NCI-H82 (cell line): Measurements from ENCODE around the gene NMT1.
A peak's percentile ranks its signal among the peaks of the same experiment; 100 is the strongest.

ENCODE experiments used
- DNase-seq: peaks from one replicate; lab custom pipeline; 2025; lab: John Stamatoyannopoulos, UW

NMT1 gene

DNA sequence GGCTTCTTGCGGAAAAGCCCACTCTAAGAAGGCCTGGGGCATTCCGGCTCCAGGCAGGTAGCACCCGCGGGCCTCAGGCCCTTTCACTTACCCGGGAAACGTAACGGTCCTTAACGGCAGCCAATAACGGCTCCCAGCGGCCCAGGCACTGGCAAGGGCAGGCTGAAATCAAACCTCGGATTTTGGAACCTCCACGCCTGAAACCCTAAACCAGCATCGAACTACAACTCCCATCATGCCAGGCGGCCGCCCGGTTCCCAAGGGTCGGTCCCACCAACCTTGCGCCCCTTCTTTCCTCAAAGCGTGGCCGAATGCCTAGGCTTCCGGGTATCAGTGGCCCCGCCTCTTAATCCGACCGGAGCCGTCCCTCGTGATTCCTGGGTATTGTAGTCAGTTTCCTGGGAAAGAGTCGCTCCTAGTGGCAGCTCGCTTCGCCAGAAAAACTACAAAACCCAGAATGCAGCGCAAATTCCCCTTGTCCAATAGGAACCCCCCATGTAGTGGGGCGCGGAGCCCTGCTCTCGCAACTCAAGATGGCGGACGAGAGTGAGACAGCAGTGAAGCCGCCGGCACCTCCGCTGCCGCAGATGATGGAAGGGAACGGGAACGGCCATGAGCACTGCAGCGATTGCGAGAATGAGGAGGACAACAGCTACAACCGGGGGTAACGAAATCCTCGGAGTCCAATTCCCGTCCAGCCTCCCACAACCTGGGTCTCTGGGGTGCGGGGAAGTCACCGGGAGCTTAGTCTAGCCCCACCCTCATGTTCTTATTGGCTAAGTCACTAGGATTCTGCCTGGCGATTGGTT is at the start of gene NMT1:
Gene NMT1, plus strand, starts transcription at position 521 of the 809 bp plus-strand sequence. Its CDS starts 13 bp downstream, at position 534.
- peak; percentile 100 for DNase-seq

DNA sequence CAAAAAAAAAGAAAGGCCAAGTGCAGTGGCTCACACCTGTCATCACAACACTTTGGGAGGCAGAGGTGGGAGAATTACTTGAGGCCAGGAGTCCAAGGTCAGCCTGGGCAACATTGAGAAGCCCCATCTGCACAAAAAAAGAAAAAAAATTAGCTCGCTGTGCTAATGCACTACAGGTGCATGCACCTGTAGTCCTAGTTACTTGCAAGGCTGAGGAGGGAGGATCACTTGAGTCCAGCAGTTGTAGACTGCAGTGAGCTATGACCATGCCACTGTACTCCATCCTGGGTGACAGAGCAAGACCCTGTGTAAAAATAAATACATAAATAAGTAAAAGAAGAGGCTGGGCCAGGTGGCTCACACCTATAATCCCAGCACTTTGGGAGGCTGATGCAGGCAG is 49.4 kb upstream of the NMT1 start:
- DNase-seq = no peak

DNA sequence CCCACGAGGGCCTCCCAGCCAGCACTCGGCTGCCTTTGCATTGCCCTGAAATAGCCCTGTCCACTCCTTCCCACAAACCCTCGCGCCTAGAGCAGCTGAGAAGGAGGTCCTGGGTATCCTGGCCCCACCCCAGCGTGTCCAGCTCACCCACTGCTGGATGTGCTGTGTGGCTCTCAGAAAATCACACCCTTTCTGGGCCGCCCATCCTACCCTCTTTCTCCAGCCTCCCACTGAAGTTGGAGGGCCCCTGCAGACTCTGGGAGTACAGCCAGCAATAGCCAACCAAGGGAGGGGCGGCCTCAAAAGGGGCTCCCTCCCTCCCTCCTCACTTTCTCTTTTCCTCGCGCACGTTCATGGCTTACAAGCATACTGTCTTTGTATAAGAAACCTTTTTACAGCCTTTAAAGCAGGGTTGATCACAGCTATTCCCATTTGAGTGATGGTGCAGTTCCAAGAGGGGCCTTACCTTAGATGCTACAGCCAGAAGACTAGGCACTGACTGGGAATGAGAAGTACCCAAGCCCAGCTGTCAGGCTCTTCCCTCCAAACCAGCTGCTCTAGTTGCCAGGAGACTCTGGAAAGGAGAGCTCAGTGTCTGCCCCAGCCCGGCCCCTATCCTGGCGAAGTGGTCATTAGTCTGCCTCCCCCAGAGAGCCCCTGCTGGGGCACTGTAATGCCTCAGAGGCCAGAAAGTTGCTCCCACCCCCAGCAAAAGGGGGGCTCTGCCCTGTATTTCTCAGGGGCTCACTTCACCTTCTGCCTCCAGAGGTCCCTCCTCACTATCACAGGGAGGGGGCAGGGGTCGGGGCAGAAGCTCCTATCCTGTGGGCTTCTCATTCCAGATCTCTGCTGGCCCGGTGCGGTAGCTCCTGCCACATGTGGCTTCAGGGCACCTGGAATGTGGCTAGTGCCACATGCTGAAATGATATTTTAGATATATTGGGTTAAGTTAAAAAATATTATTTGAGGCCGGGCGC is 47.8 kb upstream of the NMT1 start:
- peak; percentile 77 for DNase-seq

DNA sequence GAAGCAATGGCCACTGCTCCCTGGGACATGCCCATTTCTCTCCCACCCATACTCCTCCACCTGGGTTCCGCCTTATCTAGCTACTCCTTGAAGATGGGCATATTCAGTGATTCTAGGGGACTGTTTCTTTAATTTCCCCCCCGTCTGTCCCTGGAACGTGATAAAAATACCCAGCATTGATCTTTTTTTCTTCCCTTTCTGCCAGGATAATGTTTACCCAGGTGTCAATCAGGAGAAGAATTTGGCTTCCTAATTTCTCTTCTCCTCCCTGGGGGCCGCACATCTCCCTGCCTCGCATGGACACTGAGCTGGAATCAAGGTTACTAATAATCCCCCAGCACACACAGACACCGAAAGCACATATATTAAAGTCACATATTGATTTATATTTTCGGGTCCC is 44.9 kb upstream of the NMT1 start:
- no peak for DNase-seq

DNA sequence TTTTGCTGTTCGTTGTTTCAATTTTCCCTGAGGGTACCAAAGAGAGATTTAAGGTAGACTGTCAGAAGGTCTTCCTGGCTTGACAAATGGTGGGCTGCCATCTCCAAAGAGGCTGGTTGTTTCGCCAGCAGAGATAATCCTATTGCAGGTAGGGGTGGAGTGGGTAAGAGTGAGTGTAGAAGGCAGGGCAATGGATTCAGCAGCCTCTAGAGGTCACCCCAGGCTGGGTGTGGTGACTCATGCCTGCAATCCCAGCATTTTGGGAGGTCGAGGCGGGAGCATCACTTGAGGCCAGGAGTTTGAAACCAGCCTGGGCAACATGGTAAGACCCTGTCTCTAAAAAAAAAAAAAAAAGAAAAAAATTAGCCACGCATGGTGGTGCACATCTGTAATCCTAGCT is 44.3 kb upstream of the NMT1 start:
- DNase-seq = peak; percentile 93

DNA sequence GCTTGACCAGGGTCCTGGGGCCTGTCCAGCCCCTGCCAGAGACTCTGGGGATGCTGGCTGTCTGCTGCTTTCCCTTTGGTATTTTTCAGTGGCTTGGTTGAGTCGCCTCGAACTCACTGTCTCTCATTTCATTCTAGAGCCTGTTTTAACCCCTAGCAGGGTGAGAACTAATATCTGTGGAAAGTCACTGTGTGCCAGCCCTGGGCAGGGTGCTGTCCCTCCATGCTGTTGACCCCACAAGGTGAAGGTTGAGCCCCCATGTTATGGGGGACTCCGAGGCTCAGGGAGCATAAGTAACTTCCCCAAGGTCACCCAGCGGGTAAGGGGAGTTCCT is 42.6 kb upstream of the NMT1 start:
- no peak for DNase-seq

DNA sequence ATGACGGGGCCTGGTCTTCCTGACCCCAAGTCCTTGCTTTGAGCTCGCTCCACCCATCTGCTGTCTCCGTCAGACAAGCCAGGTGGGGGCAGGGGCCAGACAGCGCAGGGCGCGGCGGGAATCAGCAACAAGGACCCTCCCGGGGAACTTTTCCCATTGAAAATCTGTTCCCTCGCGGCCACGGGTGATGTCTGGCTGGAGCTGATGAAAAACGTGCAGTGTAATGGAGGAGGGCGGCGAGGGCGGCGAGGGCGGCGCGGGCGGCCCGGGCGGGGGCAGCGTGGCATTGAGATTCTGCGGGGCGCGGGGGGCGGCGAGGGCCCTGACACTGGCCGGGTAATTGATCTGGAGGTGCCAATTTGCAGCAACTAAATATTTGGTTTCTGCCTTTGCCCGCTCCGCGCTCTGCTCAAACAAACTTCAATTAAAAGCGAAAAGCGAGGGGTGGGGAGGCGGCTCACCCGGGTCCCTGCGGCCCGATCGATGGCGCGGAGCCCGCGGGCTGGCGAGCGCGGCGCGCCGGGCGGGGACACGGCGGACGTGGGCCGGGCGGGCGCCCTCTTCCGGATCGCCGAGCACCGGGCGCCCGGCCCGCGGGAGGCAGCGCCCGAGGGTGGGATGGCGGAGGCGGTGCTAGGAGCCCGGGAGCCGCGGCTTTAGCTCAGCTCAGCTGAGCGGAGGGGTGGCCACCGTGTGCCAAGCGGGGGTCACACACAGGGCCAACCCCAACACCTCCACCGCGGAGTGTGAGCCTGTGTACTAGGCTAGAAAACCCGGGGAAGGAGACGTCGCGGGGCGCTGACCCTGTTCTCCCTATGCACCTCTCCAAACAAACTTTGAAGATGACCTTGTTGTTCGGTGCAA is 42.0 kb upstream of the NMT1 start:
- DNase-seq = peak; percentile 88

DNA sequence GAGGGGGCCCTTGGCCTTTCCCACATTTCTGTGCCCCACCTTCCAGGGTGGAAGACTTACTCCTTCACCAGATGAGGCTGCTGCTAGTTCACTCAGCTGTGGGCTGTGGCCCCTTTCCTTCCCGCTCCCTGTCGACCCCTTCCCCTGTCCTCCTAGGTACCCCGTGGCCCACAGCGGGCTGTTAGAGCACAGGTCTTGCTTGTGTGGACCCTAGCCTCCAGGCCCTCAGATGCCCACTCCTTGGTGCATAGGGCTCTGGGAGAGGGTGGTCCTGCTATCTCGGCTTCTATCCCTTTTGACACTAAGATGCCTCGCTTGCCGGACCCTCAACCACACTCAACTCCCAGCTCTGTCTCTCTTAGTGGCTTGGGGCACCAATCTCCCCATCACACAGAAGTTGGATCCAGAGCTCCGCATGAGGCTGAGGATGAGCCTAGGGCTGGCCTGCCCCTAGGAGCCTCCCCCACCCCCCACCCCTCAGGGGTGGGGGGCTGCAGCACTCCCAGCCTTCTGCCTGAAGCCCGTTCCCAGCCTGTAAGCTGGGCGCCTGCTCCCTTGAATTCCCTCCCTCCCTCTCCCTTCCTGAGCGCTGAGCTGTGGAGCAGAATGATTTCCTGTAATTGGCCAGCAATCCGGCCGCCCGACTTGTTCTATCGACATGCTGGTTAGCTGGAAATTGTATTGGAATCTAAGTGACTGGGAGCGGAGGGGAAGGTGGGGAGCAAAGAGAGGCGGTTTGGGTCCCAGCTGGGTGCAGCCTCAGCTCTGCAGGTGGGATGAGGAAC is 40.6 kb upstream of the NMT1 start:
- DNase-seq = peak; percentile 62

DNA sequence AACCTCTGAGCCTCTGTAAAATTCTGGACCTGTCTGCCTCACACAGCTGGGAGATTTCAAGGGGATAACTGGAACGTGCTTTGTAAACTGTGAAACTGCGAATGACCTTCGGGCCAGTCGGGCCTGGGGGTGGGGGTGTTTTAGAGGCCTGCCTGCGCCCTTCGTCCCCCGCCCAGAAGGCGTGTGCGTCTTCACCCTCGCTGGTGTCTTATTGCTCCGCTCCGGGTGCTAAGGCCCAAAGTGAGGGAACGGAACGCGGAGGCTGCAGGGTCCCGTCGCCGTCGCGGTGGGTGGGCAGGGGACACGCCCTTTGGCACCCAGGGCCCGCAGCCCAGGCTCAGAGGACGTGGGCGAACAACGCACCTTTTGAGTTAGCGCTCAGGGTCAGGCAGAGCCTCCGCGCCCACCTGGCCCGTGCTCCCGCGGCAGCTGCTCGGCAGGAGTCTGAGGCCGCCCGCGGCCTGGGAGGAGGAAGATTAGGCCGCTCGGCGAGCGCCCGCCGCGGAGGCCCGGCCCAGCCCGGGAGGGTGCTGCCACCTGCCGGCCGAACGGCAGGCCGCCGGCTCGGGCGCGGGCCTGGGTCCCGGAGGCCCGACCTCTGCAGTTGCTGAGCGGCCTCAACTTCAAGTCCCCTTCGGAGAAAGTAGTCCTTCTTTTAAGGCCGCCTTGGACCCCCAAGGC is 39.4 kb upstream of the NMT1 start:
- DNase-seq = peak; percentile 92

DNA sequence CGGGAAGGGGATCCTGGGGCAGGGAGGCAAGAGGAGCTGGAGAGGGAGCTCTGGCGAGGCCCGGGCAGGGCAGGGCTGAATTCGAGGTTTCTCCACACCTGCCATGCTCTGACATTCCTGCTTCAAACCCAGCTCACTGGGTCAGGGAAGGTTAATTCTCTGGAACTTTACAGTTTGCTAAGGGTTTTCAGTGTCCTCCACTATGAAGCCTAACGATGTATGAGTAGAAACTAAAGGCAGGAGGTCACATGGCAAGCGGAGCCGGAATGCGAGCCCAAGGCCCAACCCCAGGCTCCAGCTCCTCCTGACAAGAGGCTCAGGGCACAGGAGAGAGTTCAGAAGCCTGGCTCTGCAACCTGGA is 38.8 kb upstream of the NMT1 start:
- DNase-seq = peak; percentile 59

DNA sequence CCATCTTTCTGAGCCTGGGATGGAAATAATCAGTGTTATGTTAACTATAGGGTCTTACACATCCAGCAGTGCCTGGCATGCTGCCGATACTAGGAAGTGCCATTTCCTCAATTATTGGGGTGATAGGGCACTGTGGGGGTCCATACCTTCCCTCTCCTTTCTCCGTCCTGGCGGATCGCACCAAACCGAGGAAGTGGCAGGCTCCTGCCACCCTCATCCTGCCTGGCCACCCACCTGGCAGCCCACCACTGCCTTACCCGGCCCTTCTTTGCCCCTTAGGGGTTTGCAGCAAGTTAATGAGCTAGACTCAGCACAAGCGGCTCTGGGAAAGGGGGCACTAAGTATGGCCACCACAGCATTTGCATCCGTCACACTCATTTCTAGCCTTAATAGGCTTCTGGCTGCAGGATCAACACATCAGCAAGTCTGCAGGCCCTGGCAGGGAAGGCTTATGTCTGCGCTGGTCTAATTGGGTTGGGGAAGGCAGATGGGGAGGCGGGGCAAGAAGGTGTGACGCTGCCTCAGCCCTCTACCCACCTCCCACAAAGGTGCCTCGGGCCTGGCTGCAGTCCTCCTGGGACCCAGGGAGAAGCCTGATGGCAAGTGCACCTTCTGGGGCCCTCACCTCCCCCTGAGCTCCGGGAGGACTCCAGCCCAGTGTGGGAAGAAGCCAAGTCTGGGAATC is 38.3 kb upstream of the NMT1 start:
- DNase-seq = peak; percentile 99

DNA sequence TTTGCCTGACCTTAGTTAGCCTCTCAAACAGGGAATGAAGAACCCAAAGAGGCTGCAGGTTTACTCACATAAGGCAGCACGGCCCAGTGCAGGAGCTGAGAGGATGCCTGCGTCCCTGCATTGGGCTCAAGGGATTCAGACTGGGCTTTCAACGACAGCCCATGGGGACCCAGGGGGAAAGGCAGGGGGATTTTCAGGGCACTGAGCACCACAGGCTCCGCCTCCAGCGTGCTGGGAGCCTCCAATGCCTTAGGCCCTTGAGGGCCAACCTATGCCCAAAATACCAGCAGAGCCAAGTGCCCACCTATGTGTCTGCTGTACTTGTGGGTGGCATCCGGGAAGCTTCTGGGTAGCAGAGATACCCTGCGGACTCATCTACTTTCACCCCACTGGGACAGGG is 32.0 kb upstream of the NMT1 start:
- DNase-seq = no peak

DNA sequence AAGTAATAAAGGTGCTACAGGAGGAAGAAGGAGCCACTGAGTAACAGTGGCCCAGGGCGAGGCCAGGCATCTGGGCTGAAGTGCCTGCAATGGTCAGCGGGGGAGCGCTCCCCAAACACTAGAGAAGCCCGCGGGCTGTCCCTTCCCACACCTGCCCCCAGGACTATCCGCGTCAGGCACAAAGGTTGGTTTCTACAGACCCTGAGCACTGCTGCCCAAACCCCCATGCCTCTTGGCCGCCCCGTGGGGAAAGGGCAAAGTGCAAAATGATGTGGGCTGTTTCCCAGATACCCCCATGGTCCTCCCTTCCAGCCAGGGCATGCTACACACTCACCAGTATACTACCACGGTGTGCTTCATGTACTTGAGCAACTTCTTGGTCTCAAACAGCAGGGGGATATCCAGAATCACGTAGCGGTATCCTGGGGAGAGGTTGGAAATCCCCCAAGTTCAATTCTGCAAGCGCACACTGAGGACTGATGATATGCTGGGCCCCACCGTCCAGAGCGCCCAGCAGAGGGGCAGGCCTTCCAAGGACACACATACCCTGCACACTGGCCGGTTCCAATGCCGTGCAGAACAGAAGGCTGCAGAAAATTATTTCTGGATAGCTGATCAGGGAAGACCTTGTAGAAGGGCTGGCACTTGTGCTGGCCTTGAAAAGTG is 31.2 kb upstream of the NMT1 start:
- DNase-seq = no peak

DNA sequence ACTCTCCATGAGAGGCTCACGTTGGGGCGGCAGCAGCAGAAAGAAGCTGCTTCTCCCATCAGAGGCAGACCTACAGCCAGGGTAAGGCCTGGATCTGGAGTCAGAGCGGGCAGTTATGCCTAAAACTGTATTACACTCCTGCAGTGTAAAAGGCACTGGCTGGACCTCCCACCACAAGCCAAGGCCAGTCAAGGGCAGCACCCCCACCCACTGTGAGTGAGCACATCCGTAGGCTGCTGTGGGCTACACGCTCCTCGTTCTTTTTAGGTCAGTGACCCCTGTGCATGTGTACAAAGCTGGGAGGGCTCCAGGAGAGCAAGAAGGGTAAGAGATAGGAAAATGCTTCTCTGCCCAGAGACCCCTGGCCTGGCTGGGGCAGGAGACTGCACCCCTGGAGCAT is 30.4 kb upstream of the NMT1 start:
- no peak for DNase-seq

DNA sequence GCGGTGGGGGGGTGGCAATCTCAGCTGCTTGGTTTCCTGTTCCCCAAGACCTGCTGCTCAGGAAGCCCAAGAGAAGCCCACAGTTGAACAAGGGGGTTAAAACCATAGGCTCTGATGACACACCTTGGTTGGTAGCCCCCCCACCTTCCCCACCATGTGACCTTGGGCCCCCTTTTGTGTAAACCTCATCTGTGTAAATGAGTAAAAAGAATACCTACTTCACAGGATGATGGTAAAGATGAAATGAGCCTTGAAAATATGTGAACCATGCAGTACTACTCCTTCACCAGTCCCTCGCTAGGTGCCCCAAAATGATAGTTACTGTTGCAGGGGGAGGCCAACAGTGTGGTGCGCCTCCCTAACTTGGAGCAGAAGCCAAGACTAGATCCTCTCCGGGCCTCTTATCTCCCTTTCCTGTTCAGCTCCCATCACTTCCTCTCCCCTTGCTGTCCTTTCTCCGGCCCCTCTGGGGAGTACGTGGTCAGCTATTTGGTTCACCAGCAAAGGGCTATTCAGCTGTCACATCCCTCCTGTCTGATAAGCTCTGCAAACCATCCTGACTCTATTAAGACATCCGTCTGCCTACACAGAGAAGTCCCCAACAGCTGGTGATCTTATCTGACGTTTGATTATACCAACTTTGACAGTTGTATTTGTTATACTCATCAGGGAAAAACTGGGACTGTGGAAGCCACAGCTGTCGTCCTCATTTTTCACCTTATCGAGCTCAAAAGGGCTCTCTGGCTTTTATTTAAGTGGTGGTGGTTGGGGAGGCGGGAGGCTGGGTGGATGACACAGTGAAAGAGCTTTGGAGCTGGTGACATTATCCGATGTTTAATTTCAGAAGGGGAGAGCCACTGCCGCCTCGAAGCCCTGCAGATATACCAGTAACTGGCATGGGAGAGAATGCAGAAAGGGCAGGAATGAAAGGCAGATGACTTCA is 29.6 kb upstream of the NMT1 start:
- no peak for DNase-seq

DNA sequence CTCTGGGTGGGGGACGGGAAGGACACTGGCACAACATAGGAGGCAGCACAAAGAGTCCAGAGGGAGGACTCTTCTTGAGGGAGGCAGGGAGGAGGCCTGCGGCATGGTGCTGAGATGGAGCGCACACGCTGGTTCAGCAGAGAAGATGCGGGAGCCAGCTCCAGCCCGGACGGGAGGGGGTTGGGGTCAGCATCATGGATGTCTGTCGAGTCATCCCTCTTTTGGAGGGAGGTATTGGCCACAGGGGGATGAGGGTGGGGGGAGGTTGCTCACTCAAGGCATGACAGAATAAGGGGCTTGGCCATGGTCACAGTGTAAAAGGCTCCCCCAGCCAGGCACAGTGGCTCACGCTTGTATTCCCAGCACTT is 29.0 kb upstream of the NMT1 start:
- no peak for DNase-seq

DNA sequence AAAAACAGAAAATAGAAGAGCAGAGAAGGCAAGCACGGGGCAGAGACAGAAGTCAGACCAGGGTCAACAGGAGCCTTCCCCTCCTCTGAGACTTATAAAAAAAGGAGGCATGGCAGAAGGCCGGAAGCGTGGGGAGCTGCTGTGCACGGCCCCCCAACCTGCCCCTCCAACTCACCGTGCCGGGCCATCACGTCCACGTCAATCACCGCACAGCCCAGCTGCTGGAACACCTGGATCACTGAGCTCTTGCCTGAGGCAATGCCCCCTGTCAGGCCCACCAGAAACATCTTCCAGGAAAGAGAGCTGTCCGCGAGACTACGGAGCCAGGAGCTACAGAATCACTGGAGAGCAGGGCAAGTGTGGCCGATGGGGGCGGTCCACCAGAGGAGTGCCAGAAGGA is 26.5 kb upstream of the NMT1 start:
- DNase-seq = no peak

DNA sequence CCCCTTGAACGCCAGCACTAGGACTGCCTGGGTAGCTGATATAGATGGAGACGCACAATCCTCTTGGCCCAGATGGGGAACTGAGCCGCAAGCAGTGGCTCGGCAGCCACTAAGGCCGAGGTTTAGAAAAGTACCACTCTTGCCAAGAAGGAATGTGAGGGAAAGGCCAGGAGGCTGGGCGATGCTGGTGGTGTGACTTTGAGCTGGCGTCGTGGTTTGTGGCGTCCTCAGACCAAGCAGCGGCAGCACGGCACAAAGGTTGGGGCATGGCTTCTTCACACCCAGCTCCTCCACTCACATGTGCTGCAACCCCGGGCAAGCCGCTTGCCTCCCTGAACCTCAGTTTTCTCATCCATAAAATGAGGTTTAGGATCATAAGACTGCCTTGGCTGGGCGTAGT is 25.3 kb upstream of the NMT1 start:
- no peak for DNase-seq

DNA sequence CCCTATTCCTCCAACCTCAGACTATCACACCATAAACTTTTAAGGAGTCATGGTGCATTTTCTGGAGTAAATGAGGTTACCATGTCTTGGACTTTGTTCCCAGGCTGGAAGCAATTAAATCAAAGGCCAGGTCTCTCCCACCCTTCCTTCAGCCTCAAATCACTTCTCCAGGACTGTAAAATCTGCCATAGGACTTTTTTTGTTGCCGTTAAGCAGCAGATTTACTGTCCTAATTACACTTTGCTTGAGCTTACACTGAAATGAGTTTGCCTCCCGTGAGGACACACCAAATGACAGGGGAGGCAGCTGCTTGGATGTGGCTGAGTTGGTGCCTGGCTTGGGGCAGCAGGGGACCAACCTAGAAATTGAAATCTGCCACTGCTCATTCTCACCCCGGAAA is 24.4 kb upstream of the NMT1 start:
- DNase-seq = peak; percentile 39
